CD14-positive monocyte (primary cell): ENCODE measurements around the gene IL1F10. TPM values are rescaled to one million over a fixed set of nuclear protein-coding genes. Genes with fewer than 3 reads are reported as not detected.

Source experiments
- DNase-seq, 3 donors: peaks; one replicate each; pipeline ENCODE4 v3.0.0-alpha.2; 2011 to 2022
- H2AFZ ChIP-seq: 2 replicates; pipeline ENCODE4 v1.6.0; 2012; ENCODE audit warnings: mild to moderate bottlenecking, low read depth, low read length, inconsistent platforms; ENCODE audit not compliant: insufficient read depth, poor library complexity, severe bottlenecking
- H3K27ac ChIP-seq, 2 donors: 1 replicate in 1 of 2; 2 replicates in 1 of 2; pipeline ENCODE4 v1.5.1; 2012 to 2013; ENCODE audit warnings: low read length in 2 of 2, control low read depth in 1 of 2, inconsistent platforms in 1 of 2, low read depth in 1 of 2, mild to moderate bottlenecking in 1 of 2
- H3K27me3 ChIP-seq, 2 donors: one replicate each; pipeline versions ENCODE4 v1.6.0 to v1.6.1; 2011 to 2013; ENCODE audit warnings: low read length in 2 of 2; ENCODE audit not compliant: control insufficient read depth in 2 of 2, insufficient read depth in 2 of 2
- H3K36me3 ChIP-seq, 2 donors: replicated peaks in 1 of 2; 1 replicate in 1 of 2; 2 replicates in 1 of 2; pipeline versions ENCODE4 v1.5.1 to v1.6.1; 2012 to 2013; ENCODE audit warnings: low read length in 2 of 2, control low read depth in 1 of 2, inconsistent platforms in 1 of 2, mild to moderate bottlenecking in 1 of 2; ENCODE audit not compliant: insufficient read depth in 2 of 2, control insufficient read depth in 1 of 2
- H3K4me1 ChIP-seq, 2 donors: 1 replicate in 1 of 2; 2 replicates in 1 of 2; pipeline versions ENCODE4 v1.5.1 to v1.6.1; 2012 to 2013; ENCODE audit warnings: low read length in 2 of 2, control low read depth in 1 of 2, inconsistent platforms in 1 of 2, mild to moderate bottlenecking in 1 of 2, moderate library complexity in 1 of 2; ENCODE audit not compliant: insufficient read depth in 2 of 2, control insufficient read depth in 1 of 2
- H3K4me2 ChIP-seq: replicated peaks from 2 replicates; pipeline ENCODE3; 2012; ENCODE audit warnings: low read length, moderate library complexity, mild to moderate bottlenecking; ENCODE audit not compliant: poor library complexity, severe bottlenecking; ENCODE audit errors: extremely low read depth
- H3K4me3 ChIP-seq, 3 experiments: fragments of 200-600 bp in 1 of 3; sonication (generic) in 1 of 3; replicated peaks in 1 of 3; 1 replicate in 2 of 3; 2 replicates in 1 of 3; pipeline ENCODE4 v1.5.1; 2011 to 2013; ENCODE audit warnings: low read length in 3 of 3, mild to moderate bottlenecking in 3 of 3, control low read depth in 2 of 3, low read depth in 2 of 3, inconsistent platforms in 1 of 3, moderate library complexity in 1 of 3
- H3K79me2 ChIP-seq: 2 replicates; pipeline ENCODE4 v1.6.0; 2012; ENCODE audit warnings: mild to moderate bottlenecking, control low read depth, inconsistent platforms, low read length, moderate library complexity; ENCODE audit not compliant: insufficient read depth
- H3K9ac ChIP-seq: 2 replicates; pipeline ENCODE4 v1.6.0; 2017; ENCODE audit warnings: low read length, mild to moderate bottlenecking; ENCODE audit not compliant: insufficient read depth, poor library complexity, severe bottlenecking
- H3K9me3 ChIP-seq, 2 donors: replicated peaks in 1 of 2; 1 replicate in 1 of 2; 2 replicates in 1 of 2; pipeline versions ENCODE4 v1.5.1 to v1.6.1; 2012 to 2013; ENCODE audit warnings: low read length in 2 of 2, control low read depth in 1 of 2; ENCODE audit not compliant: control insufficient read depth in 1 of 2, insufficient read depth in 1 of 2
- H4K20me1 ChIP-seq: 2 replicates; pipeline ENCODE4 v1.6.0; 2012; ENCODE audit warnings: mild to moderate bottlenecking, low read length, control low read depth, moderate library complexity; ENCODE audit not compliant: insufficient read depth
- H3K27ac Mint-ChIP-seq, 7 donors: one replicate each; pipeline ENCODE4 v1.8.0; 2020; ENCODE audit warnings: mild to moderate bottlenecking in 7 of 7, mixed read lengths in 7 of 7, moderate library complexity in 6 of 7, inconsistent platforms in 2 of 7
- H3K27me3 Mint-ChIP-seq, 3 donors: one replicate each; pipeline ENCODE4 v1.8.0; 2021 to 2022; ENCODE audit warnings: low read depth in 3 of 3, mild to moderate bottlenecking in 3 of 3, mixed read lengths in 3 of 3, moderate library complexity in 3 of 3, inconsistent platforms in 1 of 3
- H3K36me3 Mint-ChIP-seq, 2 donors: one replicate each; pipeline ENCODE4 v1.8.0; 2020; ENCODE audit warnings: mixed read lengths in 2 of 2, inconsistent platforms in 1 of 2, mild to moderate bottlenecking in 1 of 2
- H3K4me1 Mint-ChIP-seq: one replicate; pipeline ENCODE4 v1.8.0; 2020; ENCODE audit warnings: mild to moderate bottlenecking, mixed read lengths
- H3K4me3 Mint-ChIP-seq, 2 donors: one replicate each; pipeline ENCODE4 v1.8.0; 2020; ENCODE audit warnings: mild to moderate bottlenecking in 2 of 2, mixed read lengths in 2 of 2, moderate library complexity in 1 of 2
- H3K9me3 Mint-ChIP-seq, 7 donors: one replicate each; pipeline ENCODE4 v1.8.0; 2020 to 2022; ENCODE audit warnings: mixed read lengths in 7 of 7, mild to moderate bottlenecking in 6 of 7, moderate library complexity in 6 of 7, inconsistent platforms in 2 of 7
- CTCF ChIP-seq: fragments of 200-600 bp; IDR thresholded peaks from one replicate; pipeline ENCODE4 v1.8.0; 2022; ENCODE audit warnings: antibody characterized with exemption, mild to moderate bottlenecking
- WGBS: methylation state at CpG from one replicate; pipeline ENCODE4 v1.1.5; 2013; ENCODE audit warnings: missing lambda C conversion rate; ENCODE audit not compliant: insufficient coverage; 5-methylcytosine and 5-hydroxymethylcytosine counted together
- intact Hi-C, 2 donors: fragments of 100-400 bp; cut with micrococcal nuclease; formaldehyde crosslinking; loops; one replicate each; pipeline versions ENCODE4 v1.15.0 to v1.15.1; 2023
- polyA plus RNA-seq, 3 donors: library from polyadenylated mRNA; depleted of rRNA in 1 of 3; unstranded in 2 of 3; stranded (reverse) in 1 of 3; fragments of 300-500 nt in 2 of 3; fragments of >200 nt in 1 of 3; fragmentation: Illumina TruSeq in 2 of 3; gene quantifications; 1 replicate in 2 of 3; 2 replicates in 1 of 3; pipeline ENCODE4 v1.2.3, GENCODE V29; 2012 to 2021

IL1F10 gene
- polyA plus RNA-seq, 3 donors: not detected

GRCh38 chr2:113070606-113070975, 2.8 kb downstream of the IL1F10 start:
- peaks cover 0 to 2% (median 0%) of the 10 kb centered on the region in 7 donors for H3K9me3 Mint-ChIP-seq
- Histone ChIP-seq H3K36me3 (no peaks in the 10 kb centered on the region), H3K4me3 (no peak overlapping the region), H3K4me1 (no peaks in the 10 kb centered on the region), H2AFZ (no peak overlapping the region), H4K20me1 (no peaks in the 10 kb centered on the region), H3K27me3 (no peaks in the 10 kb centered on the region), H3K79me2 (no peaks in the 10 kb centered on the region), H3K4me2 (no peak overlapping the region), H3K9me3 (no peaks in the 10 kb centered on the region), H3K9ac (no peak overlapping the region), H3K27ac (no peak overlapping the region)
- H3K36me3 Mint-ChIP-seq: no peaks in the 10 kb centered on the region
- H3K4me3 Mint-ChIP-seq: no peak overlapping the region
- intact Hi-C loops: no loop called here
- no peaks in the 10 kb centered on the region for H3K4me1 Mint-ChIP-seq
- WGBS: no CpG with 5 or more reads among the region's 1 CpG
- H3K27me3 Mint-ChIP-seq: peaks cover 3 to 4% (median 3%) of the 10 kb centered on the region in 3 donors
- H3K27ac Mint-ChIP-seq: no peak overlapping the region
- no peak for TF ChIP-seq CTCF
- DNase-seq: no peak

GRCh38 chr2:113072584-113072983, 4.8 kb downstream of the IL1F10 start:
- H3K4me2 ChIP-seq: no peak overlapping the region
- H3K4me1 ChIP-seq: no peaks in the 10 kb centered on the region
- no peaks in the 10 kb centered on the region for H4K20me1 ChIP-seq
- no peaks in the 10 kb centered on the region for H3K79me2 ChIP-seq
- Mint-ChIP-seq H3K27ac (no peak overlapping the region), H3K27me3 (peaks cover 0 to 3% (median 3%) of the 10 kb centered on the region in 3 donors), H3K36me3 (no peaks in the 10 kb centered on the region), H3K4me3 (no peak overlapping the region), H3K4me1 (peaks cover 7% of the 10 kb centered on the region), H3K9me3 (peaks cover 0 to 2% (median 0%) of the 10 kb centered on the region in 7 donors)
- H3K36me3 ChIP-seq: no peaks in the 10 kb centered on the region
- H3K27me3 ChIP-seq: no peaks in the 10 kb centered on the region
- H2AFZ ChIP-seq: no peak overlapping the region
- H3K27ac ChIP-seq: no peak overlapping the region
- no peak for DNase-seq
- H3K9ac ChIP-seq: no peak overlapping the region
- intact Hi-C loops: no loop called here
- TF ChIP-seq CTCF: no peak
- H3K4me3 ChIP-seq: no peak overlapping the region
- H3K9me3 ChIP-seq: no peaks in the 10 kb centered on the region
- 100% methylated on average over 1 of the region's 4 CpGs for WGBS
